Iris pigment epithelial cell (primary cell): ENCODE results near the gene UCMA.

ENCODE experiments used
- DNase-seq: peaks from one replicate; pipeline ENCODE4 v3.0.0-alpha.2; 2011; ENCODE audit warnings: low read depth

UCMA gene

DNA sequence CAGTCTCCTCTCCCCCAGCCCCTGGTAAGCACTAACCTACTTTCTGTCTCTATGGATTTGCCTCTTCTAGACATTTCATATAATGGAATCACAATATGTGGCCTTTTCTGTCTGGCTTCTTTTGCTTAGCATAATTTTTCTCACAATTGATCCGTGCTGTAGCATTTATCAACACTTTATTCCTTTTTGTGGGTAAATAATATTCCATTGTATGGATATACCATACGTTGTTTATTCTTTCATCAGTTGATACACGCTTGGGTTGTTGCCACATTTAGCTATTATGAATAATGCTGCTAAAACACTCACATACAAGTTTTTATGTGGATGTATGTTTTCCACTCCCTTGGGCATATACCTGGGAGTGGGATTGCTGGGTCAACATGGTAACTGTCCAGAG lies 47.0 kb downstream of the UCMA start:
- no peak for DNase-seq

DNA sequence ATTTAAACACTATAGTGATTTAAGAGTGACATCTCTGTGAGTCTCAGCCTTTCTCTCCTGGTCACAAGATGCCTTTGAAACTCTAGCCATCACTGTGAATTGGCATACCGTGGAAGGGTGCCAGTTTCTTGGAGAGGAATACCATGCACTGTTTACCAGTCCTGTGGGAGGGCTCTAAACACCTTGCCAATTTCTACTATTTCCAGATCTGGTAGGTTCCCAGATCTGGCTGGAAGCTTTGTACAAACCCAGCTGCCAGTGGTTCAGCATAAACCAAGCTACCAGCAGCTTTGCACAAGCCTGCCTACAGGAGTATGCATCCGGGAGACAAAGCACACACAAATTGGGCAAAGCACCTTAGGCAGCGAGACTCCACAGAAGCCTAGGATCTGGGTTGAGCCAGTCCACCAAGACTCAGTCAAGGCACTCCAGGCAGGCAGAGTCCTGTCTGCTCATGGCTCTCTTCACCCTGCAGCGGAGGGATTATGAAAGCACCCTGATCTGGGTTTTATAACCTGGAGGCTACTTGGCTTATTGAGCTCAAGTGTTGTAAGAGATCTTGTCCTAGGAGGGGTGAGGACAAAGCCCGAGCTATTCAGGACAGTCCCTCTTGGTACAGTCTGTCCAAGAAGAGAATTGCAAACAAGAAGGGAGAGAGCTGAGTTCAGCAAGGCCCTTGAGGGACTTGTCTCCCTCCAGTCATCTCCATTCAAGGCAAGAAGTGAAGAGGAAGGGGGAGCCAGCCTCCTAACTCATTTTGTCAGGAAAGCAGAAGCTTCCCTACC lies 49.3 kb downstream of the UCMA start:
- DNase-seq: no peak

DNA sequence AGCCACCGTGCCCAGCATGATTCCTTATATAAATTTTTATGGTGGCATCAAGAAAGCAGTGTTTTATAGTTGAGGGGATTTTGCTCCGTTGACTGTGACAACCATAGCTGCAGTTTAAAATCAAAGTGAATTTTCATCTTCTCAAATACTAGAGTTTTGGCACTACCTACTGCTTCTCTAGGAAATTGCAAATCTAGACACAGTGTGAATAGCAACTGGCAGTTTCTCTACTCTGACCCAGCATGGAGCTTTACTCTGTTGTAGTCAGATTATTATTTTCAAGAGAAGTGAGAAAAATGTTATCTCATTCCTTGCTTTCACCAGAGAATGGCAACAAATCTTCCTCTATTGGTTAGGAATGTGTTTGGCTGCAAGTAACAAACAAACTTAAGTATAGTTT lies 49.9 kb downstream of the UCMA start:
- no peak for DNase-seq

DNA sequence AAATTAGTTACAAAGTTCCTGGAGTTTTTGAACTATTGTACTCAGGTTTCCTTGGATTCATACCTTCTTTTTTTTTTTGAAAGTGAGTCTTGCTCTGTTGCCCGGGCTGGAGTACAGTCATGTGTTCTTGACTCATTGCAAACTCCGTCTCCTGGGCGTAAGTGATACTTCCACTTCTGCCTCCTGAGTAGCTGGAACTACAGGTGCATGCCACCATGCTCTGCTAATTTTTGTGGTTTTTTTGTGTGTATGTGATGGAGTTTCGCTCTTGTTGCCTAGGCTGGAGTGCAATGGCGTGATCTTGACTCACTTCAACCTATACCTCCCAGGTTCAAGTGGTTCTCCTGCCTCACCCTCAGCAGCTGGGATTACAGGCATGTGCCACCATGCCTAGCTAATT lies 50.5 kb downstream of the UCMA start:
- DNase-seq: no peak

DNA sequence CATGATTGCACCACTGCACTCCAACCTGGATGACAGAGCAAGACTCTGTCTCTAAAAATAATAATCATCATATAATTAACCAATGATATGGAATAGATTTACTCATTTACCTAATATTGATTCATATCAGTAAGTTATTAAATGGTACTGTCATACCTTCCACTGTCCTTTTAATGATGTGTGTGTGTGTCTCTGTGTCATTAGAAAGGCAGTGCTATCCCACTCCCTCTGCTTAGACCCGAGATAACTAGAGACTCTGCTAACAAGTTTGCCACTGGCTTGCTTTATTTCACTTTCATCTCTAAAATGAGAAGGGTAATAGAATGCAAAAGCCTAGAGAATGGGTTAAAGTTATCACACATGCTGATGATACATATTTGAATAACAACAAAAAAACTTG lies 51.8 kb downstream of the UCMA start:
- no peak for DNase-seq

DNA sequence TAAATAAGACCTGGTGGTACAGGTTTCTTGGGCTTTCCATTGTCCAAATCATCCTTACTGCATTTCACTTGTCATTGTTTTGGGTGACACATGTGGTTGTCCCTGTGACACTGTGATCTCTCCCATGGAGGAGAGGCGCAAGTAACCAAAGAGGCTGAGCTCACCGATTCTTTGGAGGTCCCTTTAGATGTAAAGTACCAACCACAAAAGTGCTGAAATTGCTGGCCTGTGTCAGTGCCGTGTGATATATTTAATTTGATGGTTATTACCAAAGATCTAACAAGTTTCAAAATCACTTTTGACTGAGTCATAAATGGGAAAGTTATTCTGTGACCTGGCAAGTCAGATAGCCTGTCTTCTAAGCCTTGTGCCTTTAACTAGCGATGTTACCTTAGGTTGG lies 53.4 kb downstream of the UCMA start:
- DNase-seq: no peak

DNA sequence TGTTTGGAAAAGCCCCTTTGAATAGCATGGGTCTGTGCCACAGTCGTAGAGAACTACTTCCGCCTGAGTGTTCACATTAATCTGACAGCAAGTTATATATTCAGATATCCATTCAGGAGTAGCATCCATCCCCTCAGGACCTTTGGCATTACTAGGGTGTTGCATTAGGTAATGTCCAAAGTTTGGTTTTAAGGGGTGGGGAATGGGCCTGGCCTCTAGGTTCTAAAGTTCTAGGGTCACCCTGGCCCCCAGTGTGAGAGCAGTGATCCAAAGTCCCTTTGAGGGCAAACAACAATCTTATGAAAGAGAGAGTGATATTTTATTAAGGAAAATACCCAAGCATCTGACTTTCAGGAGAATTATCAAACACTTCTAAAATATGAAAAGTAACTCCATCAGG lies 60.6 kb downstream of the UCMA start:
- DNase-seq: no peak
